ENCODE results near the gene TTLL8.

- no peak for TF ChIP-seq EZH2 (IDR thresholded peaks at IDR 0.05; ENCODE audit: low read length, unreplicated experiment)
- TF ChIP-seq, protein P1, sequence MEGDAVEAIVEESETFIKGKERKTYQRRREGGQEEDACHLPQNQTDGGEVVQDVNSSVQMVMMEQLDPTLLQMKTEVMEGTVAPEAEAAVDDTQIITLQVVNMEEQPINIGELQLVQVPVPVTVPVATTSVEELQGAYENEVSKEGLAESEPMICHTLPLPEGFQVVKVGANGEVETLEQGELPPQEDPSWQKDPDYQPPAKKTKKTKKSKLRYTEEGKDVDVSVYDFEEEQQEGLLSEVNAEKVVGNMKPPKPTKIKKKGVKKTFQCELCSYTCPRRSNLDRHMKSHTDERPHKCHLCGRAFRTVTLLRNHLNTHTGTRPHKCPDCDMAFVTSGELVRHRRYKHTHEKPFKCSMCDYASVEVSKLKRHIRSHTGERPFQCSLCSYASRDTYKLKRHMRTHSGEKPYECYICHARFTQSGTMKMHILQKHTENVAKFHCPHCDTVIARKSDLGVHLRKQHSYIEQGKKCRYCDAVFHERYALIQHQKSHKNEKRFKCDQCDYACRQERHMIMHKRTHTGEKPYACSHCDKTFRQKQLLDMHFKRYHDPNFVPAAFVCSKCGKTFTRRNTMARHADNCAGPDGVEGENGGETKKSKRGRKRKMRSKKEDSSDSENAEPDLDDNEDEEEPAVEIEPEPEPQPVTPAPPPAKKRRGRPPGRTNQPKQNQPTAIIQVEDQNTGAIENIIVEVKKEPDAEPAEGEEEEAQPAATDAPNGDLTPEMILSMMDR (conservative IDR thresholded peaks at IDR 0.05; ENCODE audit: low read depth, low read length): no peak
Measured at GRCh38 chr22:50010676-50011446, 47.2 kb downstream of the TTLL8 start.

All from PC-3 (cell line).